Urinary bladder (tissue), 4 donors: ENCODE measurements around the gene SEMA4B. TPM values are rescaled to one million over a fixed set of nuclear protein-coding genes. Genes with fewer than 3 reads are reported as not detected.
"Not testable (repeated sequence)": the region's sequence is repeated elsewhere in the genome, so short reads cannot be mapped to it uniquely, and the experiment has no call there.

Experiments
- DNase-seq: peaks from one replicate; pipeline ENCODE4 v3.0.0-alpha.2; 2015; ENCODE audit errors: extremely low spot score
- H3K27ac ChIP-seq: one replicate; pipeline ENCODE4 v1.5.1; 2013; ENCODE audit warnings: low read depth, mild to moderate bottlenecking, moderate library complexity
- H3K36me3 ChIP-seq: one replicate; pipeline ENCODE4 v1.6.1; 2013; ENCODE audit warnings: mild to moderate bottlenecking, moderate library complexity; ENCODE audit not compliant: insufficient read depth
- H3K4me1 ChIP-seq: one replicate; pipeline ENCODE4 v1.6.1; 2013; ENCODE audit warnings: mild to moderate bottlenecking, moderate library complexity; ENCODE audit not compliant: insufficient read depth
- H3K4me3 ChIP-seq: one replicate; pipeline ENCODE4 v1.5.1; 2013; ENCODE audit warnings: low read depth, low read length
- WGBS: extraction: QIAGEN DNeasy Blood & Tissue Kit; methylation state at CpG from one replicate; pipeline ENCODE4 v1.1.7; 2013; 5-methylcytosine and 5-hydroxymethylcytosine counted together
- polyA plus RNA-seq: library from polyadenylated mRNA; stranded (reverse); fragments of 200-250 nt; gene quantifications from one replicate; pipeline ENCODE4 v1.2.3, GENCODE V29; 2013
- total RNA-seq: library from RNA; depleted of rRNA; stranded (reverse); fragments of >200 nt; gene quantifications from one replicate; pipeline ENCODE4 v1.2.3, GENCODE V29; 2014
- donor health status: healthy with polysubstance abuse.
- donor health status: healthy.

The SEMA4B gene
- total and polyA plus RNA-seq, 2 donors: 39.3 to 60.8 TPM

DNA sequence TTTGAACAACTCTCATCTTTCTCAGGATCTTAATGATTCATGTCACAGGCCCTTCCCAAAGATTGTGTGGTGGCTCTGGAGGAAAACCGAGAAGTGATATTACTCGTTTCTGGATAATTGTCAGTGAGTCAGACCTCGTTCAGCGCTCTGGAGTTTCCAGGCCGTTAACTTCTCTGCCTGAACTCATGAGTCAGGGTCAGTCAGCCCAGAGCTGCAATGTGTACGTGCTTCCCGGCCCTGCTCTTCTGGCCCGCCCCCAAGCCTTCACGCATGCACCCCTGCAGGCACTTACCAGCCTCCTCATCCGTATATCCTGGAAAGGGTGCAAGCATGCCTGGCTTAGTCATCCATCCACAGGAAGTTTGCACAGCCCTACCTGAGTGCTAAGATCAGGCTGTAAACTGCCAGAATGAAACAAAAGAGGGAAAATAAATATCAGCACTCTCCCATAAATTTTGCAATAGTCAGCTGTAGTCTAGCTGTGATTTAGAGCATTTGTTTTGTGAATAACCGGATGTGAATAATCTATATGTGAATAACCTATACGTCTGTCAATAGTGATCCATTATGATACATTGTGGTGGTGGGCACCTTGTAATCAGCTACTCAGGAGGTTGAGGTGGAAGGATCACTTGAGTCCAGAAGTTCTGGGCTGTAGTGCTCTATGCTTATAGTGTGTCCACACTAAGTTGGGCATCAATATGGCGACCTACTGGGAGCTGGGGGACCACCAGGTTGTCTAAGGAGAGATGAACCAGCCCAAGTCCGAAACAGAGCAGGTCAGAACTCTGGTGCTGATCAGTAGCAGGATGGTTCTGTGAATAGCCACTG, 35.3 kb upstream of the SEMA4B start:
- Histone ChIP-seq H3K36me3 (no peaks in the 10 kb centered on the region), H3K4me1 (no peaks in the 10 kb centered on the region), H3K27ac (no peak overlapping the region), H3K4me3 (no peak overlapping the region)
- WGBS: 35% methylated on average over 14 of the region's 14 CpGs
- DNase-seq: peak; percentile 82

DNA sequence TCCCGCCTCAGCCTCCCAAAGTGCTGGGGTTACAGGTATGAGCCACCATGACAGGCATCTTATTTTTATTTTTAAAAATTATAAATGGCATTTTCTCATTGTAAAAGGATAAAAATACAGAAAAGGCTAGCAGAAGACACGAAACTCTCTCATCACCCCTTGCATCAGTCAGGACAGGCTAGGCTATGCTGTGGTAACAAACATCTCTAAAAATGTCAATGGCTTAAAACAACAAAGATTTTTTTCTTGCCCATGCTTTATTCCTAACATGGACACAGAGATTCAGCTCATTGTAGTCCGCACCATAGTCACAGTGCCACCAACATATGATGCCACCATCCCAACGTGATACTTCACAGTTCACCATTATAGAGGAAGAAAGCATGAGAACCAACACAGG, 34.0 kb upstream of the SEMA4B start:
- Histone ChIP-seq H3K27ac (no peak overlapping the region), H3K4me1 (no peaks in the 10 kb centered on the region), H3K4me3 (no peak overlapping the region), H3K36me3 (no peaks in the 10 kb centered on the region)
- no peak for DNase-seq
- WGBS: 97% methylated on average over 4 of the region's 4 CpGs

DNA sequence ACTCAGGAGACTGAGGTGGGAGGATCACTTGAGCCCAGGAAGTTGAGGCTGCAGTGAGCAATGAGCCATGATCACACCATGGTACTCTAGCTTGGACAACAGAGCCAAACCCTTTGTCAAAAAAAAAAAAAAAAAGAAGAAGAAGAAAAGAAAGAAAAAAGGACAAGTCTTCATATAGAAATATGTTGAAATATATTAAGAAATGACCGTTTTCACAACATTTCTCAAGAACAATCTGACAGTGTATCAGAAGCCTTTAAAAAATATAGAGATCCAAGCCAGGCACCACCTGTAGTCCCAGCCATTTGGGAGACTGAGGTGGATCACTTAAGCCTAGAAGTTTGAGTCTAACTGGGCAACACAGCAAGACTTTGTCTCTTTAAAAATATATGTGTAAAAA, 29.5 kb upstream of the SEMA4B start:
- no peaks in the 10 kb centered on the region for H3K36me3 ChIP-seq
- no peaks in the 10 kb centered on the region for H3K4me1 ChIP-seq
- H3K4me3 ChIP-seq: no peak overlapping the region
- DNase-seq: no peak
- H3K27ac ChIP-seq: no peak overlapping the region
- 76% methylated on average over 1 of the region's 1 CpG for WGBS

DNA sequence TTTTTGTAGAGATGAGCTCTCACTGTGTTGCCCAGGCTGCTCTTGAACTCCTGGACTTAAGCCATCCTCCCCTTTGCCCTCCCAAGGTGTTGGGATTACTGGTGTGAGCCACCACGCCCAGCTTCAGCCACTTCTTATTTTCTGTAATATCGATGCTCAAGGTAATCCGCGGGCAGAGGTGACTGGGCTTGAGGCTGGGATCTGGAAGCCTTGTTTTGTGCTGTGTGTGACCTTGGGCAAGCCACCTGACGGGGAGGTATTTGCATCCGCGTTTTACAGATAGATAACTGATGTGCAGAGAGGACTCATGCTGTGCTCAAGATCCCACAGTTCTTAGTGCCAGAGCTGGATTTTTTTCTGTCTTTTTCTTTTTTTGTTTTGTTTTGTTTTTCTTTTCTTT, 27.8 kb upstream of the SEMA4B start:
- H3K4me3 ChIP-seq: no peak overlapping the region
- H3K36me3 ChIP-seq: no peaks in the 10 kb centered on the region
- no peaks in the 10 kb centered on the region for H3K4me1 ChIP-seq
- no peak for DNase-seq
- WGBS: 70% methylated on average over 7 of the region's 7 CpGs
- no peak overlapping the region for H3K27ac ChIP-seq

DNA sequence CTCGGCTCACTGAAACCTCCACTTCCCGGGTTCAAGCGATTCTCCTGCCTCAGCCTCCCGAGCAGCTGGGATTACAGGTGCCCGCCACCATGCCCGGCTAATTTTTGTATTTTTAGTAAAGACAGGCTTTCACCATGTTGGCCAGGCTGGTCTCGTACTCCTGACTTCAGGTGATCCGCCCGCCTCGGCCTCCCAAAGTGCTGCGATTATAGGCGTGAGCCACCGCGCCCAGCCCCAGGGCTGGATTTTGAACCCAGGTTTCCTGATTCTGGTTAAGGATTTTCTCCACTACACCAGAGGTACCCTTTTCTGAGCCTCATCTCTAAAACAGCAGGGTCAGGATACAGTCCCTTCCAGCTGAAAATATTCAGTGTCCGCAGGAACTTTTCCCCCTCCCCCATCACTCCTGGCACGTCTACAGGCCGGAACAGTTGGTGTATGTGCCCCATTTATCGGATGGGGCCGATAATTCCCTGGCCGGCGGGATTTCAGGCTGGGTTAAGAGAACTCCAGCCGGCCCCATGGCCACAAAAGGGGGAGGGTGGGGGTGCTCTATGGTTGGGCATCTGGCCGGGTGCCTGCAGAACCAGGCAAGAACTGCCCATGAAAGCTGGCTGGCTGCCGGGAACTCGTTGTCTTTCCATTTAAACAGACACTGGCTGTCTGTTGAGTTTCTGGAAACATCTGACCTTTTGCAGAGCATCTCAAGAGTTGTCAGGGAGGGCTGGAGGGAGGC, 26.8 kb upstream of the SEMA4B start:
- Histone ChIP-seq H3K27ac (no peak overlapping the region), H3K4me3 (no peak overlapping the region), H3K36me3 (no peaks in the 10 kb centered on the region), H3K4me1 (no peaks in the 10 kb centered on the region)
- 51% methylated on average over 25 of the region's 25 CpGs for WGBS
- DNase-seq: no peak

DNA sequence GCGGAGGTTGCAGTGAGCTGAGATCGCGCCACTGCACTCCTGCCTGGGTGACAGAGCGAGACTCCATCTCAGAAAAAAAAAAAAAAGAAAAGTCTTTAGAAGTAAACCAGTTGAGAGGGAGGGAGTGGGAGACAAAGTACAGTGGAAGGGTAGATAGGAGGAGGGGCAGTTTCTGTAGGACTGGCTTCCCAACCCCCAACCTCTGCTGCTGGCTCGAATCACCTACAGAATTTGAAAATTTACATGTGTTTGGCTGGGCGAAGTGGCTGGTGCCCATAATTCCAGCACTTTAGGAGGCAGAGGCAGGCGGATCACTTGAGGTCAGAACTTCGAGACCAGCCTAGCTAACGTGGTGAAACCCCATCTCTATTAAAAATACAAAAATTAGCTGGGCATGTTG, 24.1 kb upstream of the SEMA4B start:
- Histone ChIP-seq H3K4me3 (no peak overlapping the region), H3K4me1 (no peaks in the 10 kb centered on the region), H3K27ac (no peak overlapping the region), H3K36me3 (no peaks in the 10 kb centered on the region)
- no peak for DNase-seq
- 92% methylated on average over 9 of the region's 9 CpGs for WGBS

DNA sequence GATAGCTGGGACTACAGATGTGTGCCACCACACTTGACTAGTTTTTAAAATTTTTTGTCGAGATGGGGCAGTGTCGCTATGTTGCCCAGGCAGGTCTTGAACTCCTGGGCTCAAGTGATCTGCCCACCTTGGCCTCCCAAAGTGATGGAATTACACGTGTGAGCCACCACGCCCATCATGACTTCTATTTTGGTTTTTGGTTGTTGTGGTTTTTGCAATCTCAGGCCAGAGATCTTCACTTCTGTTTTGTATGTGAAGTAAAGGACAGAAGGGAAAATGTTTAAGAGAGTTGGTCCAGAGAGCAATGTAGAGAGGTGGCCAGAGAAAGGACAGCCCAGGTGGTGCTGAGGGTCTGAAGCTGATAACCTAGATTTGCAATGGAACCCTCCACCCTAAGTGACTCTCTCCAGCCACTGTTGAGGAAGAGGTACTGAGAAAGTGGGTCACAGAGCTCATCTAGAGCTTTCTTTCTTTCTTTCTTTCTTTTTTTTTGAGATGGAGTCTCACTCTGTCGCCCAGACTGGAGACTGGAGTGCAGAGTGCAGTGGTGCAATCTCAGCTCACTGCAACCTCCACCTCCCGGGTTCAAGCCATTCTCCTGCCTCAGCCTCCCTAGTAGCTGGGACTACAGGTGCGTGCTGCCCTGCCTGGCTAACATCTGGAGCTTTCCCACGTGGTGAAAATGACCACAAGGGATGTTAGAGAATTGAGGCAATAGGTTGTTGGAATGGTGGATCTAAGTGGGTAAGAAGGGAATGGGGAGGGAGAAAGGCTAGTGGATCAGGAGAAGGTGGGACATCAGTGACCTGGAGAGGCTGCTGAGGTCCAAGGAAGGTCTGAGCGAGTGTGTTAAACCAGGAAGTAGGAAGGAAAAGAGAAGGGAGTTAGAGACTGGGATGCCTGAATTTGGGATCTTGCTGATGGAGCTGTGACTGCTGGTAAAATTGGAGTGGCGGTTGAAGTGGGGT, 22.4 kb upstream of the SEMA4B start:
- no peak for DNase-seq
- Histone ChIP-seq H3K4me1 (no peaks in the 10 kb centered on the region), H3K4me3 (no peak overlapping the region), H3K36me3 (no peaks in the 10 kb centered on the region), H3K27ac (no peak overlapping the region)
- WGBS: 75% methylated on average over 10 of the region's 10 CpGs

DNA sequence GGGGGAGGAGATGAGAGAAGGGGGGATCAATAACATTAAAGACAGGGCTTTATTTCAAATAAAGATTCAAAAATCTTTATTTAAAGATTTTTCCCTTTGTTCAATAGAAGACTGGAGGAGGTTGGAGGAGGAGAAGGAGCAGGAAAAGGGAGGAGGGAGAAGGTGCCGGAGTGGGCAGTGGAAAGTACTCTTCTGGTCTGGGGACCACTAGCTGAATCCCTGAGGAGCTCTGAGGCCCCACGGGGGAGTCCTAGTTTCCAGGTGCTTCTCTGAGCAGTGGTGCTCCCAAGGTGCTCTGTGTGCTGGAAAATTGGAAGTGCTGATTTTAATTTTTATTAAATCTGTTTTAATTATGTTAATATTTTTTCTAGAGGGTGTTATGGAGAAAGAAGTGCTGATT, 19.4 kb upstream of the SEMA4B start:
- H3K4me3 ChIP-seq: no peak overlapping the region
- WGBS: 49% methylated on average over 2 of the region's 2 CpGs
- no peaks in the 10 kb centered on the region for H3K4me1 ChIP-seq
- H3K27ac ChIP-seq: no peak overlapping the region
- DNase-seq: no peak
- no peaks in the 10 kb centered on the region for H3K36me3 ChIP-seq

DNA sequence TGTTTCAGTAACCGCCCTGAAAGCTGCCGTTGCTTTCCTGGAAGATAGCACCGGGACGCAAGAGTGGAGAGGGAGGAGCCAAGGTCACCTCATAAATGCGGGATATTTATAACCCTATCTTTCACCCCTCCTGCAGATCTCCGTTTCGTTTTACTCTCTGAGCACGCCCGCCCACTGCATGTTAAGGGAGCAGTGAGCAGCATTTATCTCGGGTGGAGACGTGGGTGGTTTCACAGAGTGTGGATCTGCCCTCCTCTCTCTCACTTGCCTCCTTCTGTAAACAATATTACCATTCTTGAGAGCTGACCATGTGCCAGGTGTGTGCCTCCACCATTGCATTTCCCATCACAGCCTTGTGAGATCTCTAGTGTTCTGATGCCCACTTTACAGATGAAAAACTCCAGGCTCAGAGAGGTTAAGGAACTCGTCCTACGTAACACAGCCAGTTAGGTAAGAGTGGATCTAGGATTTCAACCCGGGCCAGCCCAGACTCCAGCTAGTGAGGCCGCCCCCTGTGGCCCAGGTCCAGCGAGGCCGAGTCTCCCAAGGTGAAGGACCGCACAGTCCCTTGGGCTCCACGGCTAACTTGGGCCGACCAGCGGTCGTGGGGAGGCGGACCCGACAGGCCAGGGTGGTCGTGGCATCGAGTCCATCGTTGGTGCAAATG, 16.9 kb upstream of the SEMA4B start:
- Histone ChIP-seq H3K36me3 (no peaks in the 10 kb centered on the region), H3K4me1 (no peaks in the 10 kb centered on the region), H3K4me3 (peak overlapping the region; percentile 71), H3K27ac (peak overlapping the region; percentile 93)
- DNase-seq: no peak
- 12% methylated on average over 27 of the region's 27 CpGs for WGBS

DNA sequence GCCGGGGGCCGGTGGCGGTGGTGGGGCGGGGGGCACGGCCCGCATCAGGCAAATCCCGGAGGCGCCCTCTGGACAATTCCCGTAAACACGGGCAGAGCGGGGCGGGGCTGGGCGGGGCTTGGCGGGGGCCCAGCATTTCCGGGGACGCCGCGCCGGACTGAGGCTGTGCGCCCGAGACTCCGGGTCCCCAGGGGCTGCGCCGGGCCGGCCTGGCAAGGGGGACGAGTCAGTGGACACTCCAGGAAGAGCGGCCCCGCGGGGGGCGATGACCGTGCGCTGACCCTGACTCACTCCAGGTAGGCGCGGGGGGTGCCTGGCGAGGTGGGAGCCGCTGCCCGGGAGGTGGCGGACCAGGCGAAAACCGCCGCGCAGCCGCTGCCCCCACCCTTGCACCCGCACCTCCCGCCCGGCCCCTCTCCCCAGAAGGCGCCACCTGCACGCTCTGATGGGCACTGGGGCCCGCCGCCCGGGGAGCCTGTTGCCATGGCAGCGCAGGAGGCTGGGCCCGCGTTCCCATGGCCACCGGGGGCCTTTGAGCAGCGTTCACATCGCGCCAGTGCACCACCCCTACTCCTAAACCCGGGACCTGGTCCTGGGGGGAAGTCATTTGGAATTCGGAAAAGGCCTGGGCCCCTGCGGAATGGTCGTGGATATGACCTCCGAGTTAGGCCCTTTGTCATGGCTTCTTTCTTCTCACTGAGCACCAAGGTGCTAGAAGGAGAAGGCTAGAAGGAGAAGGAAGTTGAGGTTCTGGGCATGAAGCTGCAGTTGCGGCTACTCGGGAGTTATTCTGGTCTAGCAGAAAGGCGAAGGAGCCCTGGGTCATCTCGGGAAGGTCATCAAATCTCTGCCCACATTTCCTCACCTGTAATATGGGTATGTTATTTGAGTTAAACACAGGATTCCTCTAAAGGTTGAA, 16.1 kb upstream of the SEMA4B start:
- no peaks in the 10 kb centered on the region for H3K4me1 ChIP-seq
- no peaks in the 10 kb centered on the region for H3K36me3 ChIP-seq
- no peak for DNase-seq
- peak overlapping the region; percentile 93 for H3K27ac ChIP-seq
- peak overlapping the region; percentile 71 for H3K4me3 ChIP-seq
- WGBS: 6% methylated on average over 67 of the region's 67 CpGs

DNA sequence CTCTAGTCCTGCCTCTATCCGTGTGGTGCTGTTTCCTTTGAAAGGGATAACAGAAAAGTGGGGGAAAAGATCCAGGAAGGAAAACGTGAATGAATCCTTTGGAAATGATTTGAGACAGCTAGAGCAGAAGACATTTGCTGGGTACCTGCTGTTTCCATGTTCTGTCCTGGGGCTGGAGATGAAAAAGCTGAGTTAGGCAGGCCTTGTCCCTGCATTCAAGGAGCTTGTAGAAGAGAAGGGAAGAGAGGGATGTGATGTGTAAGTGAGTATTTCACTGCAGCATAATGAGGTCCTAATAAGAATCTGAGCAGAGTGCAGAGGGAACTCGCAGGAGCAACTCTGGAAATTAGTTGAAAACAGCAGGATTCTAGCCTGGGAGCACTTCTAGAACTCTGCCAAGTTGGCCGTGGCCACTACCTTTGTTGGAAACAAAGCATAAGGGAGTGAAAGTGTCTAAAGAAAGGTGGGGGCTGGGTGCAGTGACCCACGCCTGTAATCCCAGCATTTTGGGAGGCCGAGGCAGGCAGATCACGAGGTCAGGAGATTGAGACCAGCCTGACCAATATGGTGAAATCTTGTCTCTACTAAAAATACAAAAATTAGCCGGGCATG, 13.8 kb upstream of the SEMA4B start:
- H3K36me3 ChIP-seq: no peaks in the 10 kb centered on the region
- DNase-seq: no peak
- H3K4me3 ChIP-seq: no peak overlapping the region
- no peaks in the 10 kb centered on the region for H3K4me1 ChIP-seq
- no peak overlapping the region for H3K27ac ChIP-seq
- 53% methylated on average over 8 of the region's 8 CpGs for WGBS

DNA sequence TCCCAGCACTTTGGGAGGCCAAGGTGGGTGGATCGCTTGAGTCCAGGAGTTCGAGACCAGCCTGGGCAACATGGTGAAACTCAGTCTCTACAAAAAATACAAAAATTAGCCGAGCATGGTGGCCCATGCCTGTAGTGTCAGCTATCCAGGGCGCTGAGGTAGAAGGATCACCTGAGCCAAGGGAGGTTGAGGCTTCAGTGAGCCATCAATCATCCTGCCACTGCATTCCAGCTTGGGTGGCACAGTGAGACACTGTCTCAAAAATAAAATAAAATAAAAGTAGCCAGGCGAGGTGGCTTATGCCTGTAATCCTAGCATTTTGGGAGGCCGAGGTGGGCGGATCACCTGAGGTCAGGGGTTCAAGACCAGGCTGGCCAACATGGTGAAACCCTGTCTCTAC, 13.1 kb upstream of the SEMA4B start:
- H3K4me1 ChIP-seq, H3K36me3 ChIP-seq, DNase-seq, H3K4me3 ChIP-seq, H3K27ac ChIP-seq: not testable (repeated sequence)
- WGBS: 97% methylated on average over 7 of the region's 7 CpGs
